GM12874 (cell line): Measurements from ENCODE around the gene PDE4B.

Source experiments
- TF ChIP-seq, protein P1 (sequence below): IDR thresholded peaks from 2 replicates; pipeline ENCODE4 v1.5.1; 2011; ENCODE audit warnings: low read depth, mild to moderate bottlenecking, control low read depth, low read length, moderate library complexity; ENCODE audit not compliant: insufficient read depth

Gene PDE4B

DNA sequence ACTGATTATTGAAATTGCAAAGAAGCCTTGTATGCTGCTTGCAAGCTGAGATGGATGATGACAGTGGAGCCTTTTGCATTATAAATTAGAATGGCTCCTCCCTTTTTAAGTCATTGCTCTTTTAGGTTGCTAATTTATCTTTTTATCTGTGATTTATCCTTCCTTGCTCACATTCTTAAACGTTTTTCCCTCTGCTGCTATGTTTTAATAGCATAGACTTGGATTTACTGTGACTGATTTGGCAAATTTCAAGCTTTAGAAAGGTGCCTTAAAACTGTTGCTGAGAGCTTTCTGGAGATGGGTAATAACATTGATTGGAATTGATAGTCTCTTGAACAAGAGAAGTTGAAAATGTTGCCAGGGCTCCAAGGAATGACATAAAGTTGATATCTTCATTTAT, 427.8 kb downstream of the PDE4B start:
- TF ChIP-seq, protein P1, sequence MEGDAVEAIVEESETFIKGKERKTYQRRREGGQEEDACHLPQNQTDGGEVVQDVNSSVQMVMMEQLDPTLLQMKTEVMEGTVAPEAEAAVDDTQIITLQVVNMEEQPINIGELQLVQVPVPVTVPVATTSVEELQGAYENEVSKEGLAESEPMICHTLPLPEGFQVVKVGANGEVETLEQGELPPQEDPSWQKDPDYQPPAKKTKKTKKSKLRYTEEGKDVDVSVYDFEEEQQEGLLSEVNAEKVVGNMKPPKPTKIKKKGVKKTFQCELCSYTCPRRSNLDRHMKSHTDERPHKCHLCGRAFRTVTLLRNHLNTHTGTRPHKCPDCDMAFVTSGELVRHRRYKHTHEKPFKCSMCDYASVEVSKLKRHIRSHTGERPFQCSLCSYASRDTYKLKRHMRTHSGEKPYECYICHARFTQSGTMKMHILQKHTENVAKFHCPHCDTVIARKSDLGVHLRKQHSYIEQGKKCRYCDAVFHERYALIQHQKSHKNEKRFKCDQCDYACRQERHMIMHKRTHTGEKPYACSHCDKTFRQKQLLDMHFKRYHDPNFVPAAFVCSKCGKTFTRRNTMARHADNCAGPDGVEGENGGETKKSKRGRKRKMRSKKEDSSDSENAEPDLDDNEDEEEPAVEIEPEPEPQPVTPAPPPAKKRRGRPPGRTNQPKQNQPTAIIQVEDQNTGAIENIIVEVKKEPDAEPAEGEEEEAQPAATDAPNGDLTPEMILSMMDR: no peak

DNA sequence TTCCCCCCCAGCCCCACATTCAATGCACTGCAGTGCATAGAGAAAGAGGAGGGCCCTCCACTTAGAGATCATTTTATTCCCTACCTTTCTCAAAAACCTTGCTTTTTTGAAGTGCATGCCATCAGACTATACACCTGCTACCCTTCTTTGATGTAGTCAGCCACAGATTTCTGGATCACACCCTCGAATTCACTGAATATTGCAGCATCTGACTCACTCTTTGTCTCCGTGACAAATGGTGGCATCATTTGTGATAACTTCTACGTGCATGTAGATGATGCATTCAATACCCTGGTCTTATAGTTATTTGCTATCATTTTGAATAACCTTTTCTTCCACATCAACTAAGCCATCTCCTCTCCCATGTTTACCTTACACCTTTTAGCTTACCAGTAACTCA, 431.0 kb downstream of the PDE4B start:
- TF ChIP-seq, protein P1: no peak

- TF ChIP-seq, protein P1: no peak
These were observed 434.3 kb downstream of the PDE4B start for GRCh38 chr1:66226985-66227384.

DNA sequence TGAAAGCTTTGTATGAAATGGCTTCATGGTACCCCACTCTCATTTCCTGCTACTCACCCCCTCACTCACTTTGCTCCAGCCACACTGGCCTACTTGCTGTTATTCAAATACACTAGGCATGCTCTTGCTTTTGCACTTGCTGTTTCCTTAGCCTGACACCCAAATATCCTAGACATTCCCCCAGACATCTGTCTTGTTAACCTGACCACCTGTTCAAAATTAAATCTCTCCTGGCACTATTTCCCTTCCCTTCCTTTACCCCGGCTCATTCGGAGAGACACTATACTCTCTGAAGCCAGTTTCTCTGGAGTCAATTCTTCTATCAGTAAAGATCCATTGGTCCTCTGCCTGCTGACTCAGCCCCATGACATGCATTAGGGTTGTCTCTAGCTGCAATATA, 435.3 kb downstream of the PDE4B start:
- TF ChIP-seq, protein P1: no peak

DNA sequence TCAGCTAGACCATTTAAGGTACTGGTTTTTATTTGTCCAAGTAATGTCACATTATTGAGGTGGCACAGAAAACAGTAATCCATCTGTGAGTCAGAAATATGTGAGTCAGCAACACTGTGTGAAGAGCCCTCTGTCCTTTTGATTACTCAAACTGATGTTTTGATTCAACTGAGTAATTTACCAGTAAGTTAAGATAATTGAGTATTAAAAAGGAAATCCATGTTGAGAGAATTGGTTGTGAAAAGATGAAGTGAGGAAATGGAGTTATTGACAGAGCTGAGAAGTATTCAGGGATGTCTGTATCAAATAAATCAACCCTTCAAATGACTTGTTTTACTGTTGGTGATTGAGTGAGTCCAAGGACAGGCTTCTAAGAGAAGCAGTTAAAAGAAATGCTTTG, 438.5 kb downstream of the PDE4B start:
- TF ChIP-seq, protein P1: no peak

GRCh38 chr1:66231681-66232463, 439.2 kb downstream of the PDE4B start:
- TF ChIP-seq, protein P1: no peak

GRCh38 chr1:66237042-66237441, 444.3 kb downstream of the PDE4B start:
- TF ChIP-seq, protein P1: no peak
